GM18951 (cell line): ENCODE data around the gene RGMB.

ENCODE experiments used
- POLR2A ChIP-seq: IDR thresholded peaks from 4 replicates; pipeline ENCODE4 v1.6.1; 2011; ENCODE audit warnings: mild to moderate bottlenecking; ENCODE audit not compliant: insufficient read length, insufficient read depth; ENCODE audit errors: extremely low read depth
- in situ Hi-C: fragments of 300-500 bp; cut with MboI; formaldehyde crosslinking; loops from one replicate; pipeline ENCODE4 v1.12.0; 2022; ENCODE audit warnings: low sequenced_read_pairs, mixed read lengths, inconsistent platforms; ENCODE audit not compliant: unreplicated experiment

Gene RGMB

DNA sequence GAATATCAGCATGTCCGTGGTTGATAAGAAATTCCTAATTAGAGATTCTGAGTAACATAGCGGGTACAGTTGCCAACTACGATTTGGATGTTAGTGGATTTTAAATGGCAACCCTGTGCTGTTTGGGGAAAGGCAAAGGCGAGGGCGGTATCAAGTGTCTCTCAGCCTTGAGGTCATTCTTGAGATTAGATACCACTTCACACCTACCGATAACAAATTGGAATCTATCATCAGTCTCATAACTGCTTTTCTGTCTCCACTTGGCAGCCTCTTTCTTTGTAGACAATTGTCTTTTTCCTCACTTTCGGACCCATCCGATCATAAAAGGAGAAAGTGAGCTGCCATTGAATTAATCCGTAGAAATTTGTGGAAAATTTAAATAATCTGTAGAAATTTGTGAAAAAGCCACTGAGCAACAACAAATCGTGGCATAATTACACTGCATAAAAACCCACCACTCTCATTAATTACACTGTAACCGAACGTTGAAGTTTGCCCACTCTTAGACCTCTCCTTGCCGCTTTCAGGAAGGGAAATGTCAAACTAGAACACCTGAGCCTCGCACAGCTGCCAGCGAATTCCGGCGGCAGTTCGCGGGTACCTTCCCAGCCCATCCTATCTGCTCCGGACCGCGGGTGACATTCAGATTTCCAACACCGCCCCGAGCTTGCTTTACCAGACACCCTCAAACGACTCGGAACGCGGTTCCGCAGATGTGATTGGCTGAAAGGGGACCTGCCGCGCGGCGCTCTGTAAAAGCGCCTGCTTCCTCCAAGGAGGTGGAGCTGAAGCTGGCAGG, 849 bp upstream of the RGMB start:
- no peak for TF ChIP-seq POLR2A
- in situ Hi-C loops, result loop anchor here (10.0 kb wide), 1 partner anchor 262 kb away; no protein-coding TSS in a partner anchor

DNA sequence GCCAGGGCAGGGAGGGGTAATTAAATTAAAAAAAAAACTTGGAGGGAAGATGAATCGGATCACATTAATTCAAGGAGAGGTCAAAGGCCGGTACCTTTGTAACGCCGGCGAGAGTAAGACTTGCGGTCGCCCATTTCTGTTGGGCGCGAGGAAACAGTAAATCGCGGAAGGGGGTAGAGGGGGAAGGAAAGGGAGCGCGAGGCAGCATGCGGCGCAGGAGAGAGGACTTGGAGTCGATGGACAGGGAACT, 324 bp upstream of the RGMB start:
- no peak for TF ChIP-seq POLR2A
- in situ Hi-C loops, result loop anchor here (10.0 kb wide), 1 partner anchor 262 kb away; no protein-coding TSS in a partner anchor

DNA sequence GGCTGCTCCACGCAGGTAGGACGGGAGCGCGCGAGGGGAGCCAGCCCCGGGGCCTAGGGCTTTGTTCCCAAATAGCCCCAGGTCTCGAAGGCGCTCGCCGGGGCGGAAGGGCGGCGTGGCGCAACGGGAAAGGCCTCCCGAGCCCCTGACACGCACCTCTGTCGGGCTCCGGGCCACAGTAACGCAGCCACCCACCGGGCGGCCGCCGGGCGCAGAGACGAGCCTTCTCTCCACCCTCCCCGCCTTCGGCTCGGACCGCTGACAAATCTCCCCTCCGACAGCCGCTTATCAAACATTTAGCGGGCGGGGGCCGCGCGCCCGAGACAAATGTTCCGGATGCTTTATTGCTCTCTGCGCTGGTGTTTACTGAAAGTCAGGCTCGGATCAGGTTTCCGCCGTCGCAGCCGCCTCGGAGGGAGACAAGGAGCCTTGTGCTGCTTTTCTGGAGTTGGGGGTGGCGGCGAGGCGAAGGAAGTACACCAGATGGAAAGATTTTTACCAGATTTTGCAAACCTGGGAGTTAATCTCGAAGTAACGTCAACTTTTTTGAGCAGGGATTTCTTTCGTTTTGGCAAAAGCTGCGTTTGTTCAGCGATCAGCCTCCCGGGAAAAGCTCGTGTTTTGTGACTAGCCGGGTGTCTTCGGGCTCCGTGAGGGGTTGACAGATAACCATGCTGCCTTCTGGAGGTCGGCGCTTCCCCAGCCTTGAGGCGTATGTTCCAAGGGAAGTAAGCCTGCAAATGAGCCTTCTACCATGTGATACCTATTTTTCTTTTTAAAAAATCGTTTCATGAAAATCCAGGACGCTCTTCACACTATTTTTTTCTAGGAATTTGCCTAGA, 950 bp downstream of the RGMB start:
- in situ Hi-C loops, result loop anchor here (10.0 kb wide), 1 partner anchor 260 kb away; no protein-coding TSS in a partner anchor
- TF ChIP-seq POLR2A, result no peak

DNA sequence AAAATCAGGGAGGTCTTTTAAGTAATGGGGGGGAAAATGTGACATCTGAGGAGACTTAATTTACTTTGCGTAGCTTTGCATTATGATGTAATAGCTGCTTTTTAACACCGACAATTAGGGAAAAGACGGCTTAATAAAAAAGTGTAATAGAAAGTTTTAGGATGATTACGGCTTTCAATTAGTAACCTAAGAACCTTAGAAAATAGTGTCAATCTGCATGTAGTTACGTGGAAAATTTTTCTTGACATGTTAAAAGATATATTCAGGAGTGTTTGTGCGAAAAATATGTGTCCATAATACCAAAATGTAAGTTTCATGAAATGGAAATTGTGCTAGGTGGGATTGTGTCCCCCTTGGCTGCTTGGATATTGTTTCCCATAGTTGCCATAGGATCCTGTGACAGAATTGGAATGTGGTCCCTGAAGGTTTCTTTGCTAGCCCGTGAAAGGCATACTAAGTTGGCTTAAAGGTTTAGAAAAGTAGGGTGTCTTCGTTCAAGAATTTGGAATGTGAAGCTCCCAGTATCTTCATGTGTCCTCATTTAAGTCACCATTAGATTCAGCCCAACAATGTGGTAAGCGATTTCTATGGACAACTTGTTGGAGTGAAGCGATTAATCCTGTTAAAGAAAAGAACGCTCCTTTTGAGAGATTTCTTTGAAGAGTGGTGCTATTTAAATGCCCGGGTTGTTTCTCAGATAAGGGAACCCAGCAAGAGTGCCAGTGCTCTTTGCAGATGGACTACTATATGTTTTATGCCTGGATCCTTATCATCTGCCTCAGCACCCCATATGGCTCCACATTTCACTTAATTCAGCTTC, 2.0 kb downstream of the RGMB start:
- in situ Hi-C loops, result loop anchor here (10.0 kb wide), 1 partner anchor 259 kb away; no protein-coding TSS in a partner anchor
- no peak for TF ChIP-seq POLR2A

DNA sequence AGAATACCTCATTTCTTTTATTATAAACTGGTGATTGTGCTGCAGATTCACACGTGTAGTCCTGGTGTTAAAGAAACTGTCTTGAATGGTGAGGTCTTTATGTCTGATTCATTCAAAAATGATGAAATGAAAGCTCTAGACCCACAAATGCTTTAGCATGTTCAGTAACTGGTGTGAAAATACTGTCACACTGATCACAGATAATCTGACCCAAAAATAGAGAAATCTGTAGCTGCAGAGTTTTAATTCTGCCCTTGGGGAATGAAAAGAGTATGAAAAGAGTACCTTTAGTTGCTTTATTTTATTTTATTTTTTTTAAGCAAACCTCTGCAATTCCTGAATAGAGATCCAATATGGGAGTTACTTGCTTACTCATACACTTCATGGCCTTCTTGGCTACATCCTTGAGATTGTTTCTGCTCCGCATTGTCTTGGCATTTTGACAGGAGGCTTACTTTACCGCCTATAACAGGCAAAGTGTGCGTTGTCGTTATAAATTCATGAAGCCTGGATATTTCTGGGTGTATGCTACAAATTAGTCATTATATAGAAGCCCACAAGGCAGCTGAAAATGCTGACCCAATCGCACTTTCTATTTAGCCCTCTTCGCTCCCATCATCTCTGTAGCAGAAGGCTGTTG, 2.7 kb downstream of the RGMB start:
- in situ Hi-C loops, result loop anchor here (10.0 kb wide), 1 partner anchor 259 kb away; no protein-coding TSS in a partner anchor
- no peak for TF ChIP-seq POLR2A

DNA sequence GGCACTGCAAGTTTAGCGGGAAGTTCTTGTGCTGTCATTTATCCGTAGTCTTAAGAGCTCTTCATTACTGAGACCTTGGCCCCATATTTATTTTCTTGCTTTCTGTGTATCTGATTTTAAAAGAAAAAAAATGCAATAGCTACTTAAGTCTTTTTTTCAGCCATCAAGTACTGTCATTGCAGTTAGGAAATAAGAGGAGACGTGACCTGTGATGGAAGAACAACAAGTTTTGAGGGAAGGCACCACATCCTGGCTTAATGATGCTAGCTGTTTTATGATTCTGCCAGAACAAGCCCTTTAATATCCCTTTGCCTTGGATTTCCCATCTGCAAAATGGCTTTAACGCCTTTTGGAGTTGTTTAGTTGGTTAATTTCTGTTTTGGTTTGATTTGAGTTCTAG, 3.8 kb downstream of the RGMB start:
- TF ChIP-seq POLR2A, result no peak
- in situ Hi-C loops, result loop anchor here (10.0 kb wide), 1 partner anchor 258 kb away; no protein-coding TSS in a partner anchor

DNA sequence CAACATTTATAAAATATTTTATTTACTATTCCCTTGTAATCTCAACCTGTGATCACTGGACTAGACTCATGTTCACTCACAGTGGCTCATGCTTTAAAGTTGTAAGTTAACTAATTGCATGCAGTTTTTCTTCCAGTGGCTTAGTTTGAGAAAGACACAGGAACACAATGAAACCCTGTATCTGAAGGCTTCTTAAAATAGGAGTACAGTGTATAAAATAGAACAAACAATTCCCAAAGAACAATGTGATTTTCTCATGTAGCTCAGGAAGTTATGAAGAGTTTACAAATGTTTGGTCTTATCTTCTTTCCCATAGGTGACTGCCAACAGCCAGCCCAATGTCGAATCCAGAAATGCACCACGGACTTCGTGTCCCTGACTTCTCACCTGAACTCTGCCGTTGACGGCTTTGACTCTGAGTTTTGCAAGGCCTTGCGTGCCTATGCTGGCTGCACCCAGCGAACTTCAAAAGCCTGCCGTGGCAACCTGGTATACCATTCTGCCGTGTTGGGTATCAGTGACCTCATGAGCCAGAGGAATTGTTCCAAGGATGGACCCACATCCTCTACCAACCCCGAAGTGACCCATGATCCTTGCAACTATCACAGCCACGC, 5.9 kb downstream of the RGMB start:
- in situ Hi-C loops, result loop anchor here (10.0 kb wide), 1 partner anchor 255 kb away; no protein-coding TSS in a partner anchor
- no peak for TF ChIP-seq POLR2A

DNA sequence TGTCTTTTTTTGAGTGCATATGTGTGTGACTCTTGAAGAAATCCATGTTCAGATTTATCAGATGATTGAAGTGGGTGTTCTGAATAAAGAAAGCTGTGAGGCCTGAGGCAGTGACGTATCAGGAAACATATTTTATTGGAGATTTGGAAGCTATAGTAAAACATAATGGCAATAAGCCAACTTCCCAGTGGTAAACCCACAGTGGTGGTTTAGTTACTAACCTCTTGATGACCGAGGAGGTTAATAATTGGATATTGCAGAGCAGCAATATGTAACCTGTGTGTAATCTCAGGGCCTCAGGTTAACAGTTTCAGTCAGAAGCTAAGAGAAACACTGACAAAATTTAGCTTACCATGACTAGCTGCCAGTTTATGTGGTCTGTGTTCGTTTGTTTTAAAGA, 6.9 kb downstream of the RGMB start:
- TF ChIP-seq POLR2A, result no peak

DNA sequence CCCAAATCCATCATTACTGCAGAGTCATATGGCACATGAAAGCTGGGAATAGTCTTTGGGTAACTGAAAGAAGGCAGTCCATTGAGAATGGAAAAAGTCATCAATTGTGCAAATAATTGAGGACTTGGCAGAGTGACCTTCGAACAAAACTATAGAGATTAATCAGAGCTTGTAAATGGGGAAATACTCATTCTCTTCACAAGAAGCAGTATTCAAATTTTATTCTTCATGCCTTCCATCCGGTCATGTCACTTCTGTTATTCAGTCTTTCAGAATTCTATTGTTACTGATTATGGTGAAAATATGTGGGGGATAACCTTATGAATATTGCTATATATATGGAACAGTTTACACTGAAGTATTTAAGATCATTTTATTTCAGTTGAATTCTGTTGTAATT, 8.1 kb downstream of the RGMB start:
- in situ Hi-C loops, result no loop called here
- TF ChIP-seq POLR2A, result no peak

More for the DNA sequence above, 6.9 kb downstream of the RGMB start:
- in situ Hi-C loops, result no loop called here

DNA sequence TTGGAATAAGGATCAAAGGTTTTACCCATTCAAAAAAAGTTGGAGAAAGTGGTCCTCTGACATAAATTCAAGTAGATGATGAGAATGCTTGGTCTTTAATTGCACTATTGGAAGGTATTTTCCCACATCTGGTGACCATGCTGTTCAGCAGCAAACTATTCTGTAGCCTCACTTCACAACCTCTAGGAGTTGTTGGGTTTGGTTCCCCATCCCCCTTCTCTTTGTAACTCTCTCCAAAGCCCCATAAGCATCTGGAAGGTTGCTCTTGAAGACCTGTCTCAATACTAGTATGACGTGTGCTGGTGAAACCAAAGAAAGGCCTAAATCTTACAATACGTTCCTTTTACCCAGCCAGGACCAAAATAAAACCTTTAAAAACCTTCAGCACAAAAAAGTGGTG, 8.5 kb downstream of the RGMB start:
- TF ChIP-seq POLR2A, result no peak
- in situ Hi-C loops, result no loop called here

DNA sequence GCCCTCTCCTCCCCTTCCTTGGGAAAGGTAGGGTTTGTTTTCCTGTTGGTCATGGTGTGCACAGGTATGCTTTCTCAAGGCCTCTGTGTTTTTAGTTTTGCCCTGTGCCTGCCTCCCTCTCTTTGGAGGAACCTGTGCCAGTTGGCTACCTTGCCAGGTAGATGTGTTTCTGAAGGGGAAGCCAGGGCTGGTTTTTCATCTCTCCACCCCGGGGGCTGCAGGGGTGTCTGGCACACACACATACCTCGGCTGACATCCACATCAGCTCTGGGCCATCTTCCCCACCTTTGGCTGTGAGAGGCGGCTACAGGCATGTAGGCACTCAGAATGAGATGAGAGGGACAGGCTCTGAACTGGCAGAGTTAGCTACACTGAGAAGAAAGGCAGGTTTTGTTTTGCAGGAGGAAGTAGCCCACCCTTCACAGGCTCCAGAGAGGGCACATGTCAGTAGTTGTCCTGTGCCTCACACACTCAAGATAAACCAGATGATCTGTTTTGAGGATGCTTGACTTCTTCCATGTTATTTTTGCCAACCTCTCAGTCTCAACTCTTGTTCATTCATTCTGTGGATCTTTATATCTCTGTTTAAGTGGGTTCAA, 9.7 kb downstream of the RGMB start:
- in situ Hi-C loops, result no loop called here
- no peak for TF ChIP-seq POLR2A

DNA sequence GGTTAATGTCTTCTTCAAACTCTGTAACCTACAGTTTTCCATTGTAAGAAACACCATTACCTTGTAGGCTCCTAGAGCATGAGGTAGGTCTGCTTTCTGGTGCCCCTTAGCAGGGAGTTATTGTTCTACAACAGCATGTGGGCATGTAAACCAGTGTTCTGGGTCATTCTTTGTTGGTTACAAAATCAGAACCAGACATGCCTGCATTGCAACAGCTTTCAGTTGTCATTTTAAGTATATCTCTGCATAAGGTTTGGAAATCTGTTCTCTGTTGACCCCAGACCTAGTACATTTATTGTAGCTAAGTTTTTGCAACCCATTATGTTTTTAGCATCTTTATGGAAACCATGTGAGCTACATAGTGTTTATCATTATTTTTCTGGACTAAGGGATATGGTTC, 10.9 kb downstream of the RGMB start:
- in situ Hi-C loops, result no loop called here
- no peak for TF ChIP-seq POLR2A
